ENCODE results near the gene ANGPTL7. TPM values are rescaled to one million over a fixed set of nuclear protein-coding genes. Genes with fewer than 3 reads are reported as not detected.
"Not testable (repeated sequence)": the region's sequence is repeated elsewhere in the genome, so short reads cannot be mapped to it uniquely, and the experiment has no call there.

Gene ANGPTL7
- total RNA-seq, 2 experiments from 2014 or later, result not detected

DNA sequence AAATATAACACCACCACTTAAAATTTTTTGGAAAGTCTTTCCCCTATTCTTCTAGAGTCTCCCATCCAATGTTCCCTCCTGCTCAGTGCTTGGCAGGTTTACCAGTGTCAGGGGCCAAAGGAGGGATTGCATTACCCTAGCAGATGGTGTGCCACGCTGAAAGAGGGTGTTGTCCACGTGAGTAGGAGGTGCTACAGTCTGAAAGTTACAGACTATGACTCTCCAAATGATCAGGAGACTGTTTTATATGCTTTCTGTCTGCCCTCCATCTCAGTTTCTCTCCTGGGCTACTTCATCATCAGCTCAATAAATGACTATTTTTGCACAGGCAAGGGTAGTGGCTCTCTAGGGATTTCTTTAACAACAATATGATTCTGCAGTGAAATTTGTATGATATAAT, 31.3 kb upstream of the ANGPTL7 start:
- H3K9me3 ChIP-seq (ENCODE audit: control insufficient read depth in 1 of 2, insufficient read depth in 1 of 2, low read length in 2 of 2), result no peaks in the 10 kb centered on the region
- CTCF ChIA-PET, result no interaction called here
- Mint-ChIP-seq H3K9me3 (no peaks in the 10 kb centered on the region), H3K4me3 (no peak overlapping the region), H3K4me1 (ENCODE audit: low read depth) (peaks cover 5% of the 10 kb centered on the region), H3K36me3 (ENCODE audit: low read depth) (peaks cover 72% of the 10 kb centered on the region), H3K27me3 (no peaks in the 10 kb centered on the region), H3K27ac (no peak overlapping the region)
- ATAC-seq (ENCODE audit: poor library complexity), result no peak
- H3K4me3 ChIP-seq (ENCODE audit: low read length), result no peak overlapping the region
- intact Hi-C loops (cut with DNase I, micrococcal nuclease), result no loop called here
- no peak overlapping the region for H3K27ac ChIP-seq (ENCODE audit: low read depth in 1 of 2, low read length in 2 of 2)
- H3K36me3 ChIP-seq (ENCODE audit: insufficient read depth, low read length), result peaks cover 41% of the 10 kb centered on the region
- H3K4me1 ChIP-seq (ENCODE audit: insufficient read depth, low read length), result no peaks in the 10 kb centered on the region
- H3K27me3 ChIP-seq (ENCODE audit: control insufficient read depth in 1 of 2, insufficient read depth in 2 of 2, low read length in 2 of 2), result no peaks in the 10 kb centered on the region
- TF ChIP-seq, protein P1, sequence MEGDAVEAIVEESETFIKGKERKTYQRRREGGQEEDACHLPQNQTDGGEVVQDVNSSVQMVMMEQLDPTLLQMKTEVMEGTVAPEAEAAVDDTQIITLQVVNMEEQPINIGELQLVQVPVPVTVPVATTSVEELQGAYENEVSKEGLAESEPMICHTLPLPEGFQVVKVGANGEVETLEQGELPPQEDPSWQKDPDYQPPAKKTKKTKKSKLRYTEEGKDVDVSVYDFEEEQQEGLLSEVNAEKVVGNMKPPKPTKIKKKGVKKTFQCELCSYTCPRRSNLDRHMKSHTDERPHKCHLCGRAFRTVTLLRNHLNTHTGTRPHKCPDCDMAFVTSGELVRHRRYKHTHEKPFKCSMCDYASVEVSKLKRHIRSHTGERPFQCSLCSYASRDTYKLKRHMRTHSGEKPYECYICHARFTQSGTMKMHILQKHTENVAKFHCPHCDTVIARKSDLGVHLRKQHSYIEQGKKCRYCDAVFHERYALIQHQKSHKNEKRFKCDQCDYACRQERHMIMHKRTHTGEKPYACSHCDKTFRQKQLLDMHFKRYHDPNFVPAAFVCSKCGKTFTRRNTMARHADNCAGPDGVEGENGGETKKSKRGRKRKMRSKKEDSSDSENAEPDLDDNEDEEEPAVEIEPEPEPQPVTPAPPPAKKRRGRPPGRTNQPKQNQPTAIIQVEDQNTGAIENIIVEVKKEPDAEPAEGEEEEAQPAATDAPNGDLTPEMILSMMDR (IDR thresholded peaks at IDR 0.05), result no peak
- POLR2A ChIA-PET, result no interaction called here
- DNase-seq, result no peak

DNA sequence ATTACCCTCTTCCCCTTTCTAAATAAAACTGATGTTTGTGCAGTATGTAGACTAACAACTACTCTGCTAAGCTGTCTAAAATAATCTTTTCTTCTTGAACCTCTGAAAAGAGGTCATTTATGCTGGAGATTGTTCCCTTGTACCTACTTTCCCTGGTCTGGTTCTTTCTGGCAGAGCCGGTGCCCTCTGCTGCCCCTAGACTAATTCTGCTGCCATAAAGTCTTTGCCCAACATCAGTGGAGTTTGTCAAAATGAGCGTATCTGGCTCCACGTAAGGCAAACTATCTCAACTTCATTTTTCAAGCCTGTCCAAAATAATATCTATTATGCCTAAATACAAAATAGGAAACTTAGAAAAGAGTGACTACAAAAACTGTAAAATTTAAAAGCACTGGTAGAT, 30.9 kb upstream of the ANGPTL7 start:
- Histone ChIP-seq H3K4me1 (ENCODE audit: insufficient read depth, low read length) (no peaks in the 10 kb centered on the region), H3K27me3 (ENCODE audit: control insufficient read depth in 1 of 2, insufficient read depth in 2 of 2, low read length in 2 of 2) (no peaks in the 10 kb centered on the region), H3K9me3 (ENCODE audit: control insufficient read depth in 1 of 2, insufficient read depth in 1 of 2, low read length in 2 of 2) (no peaks in the 10 kb centered on the region), H3K4me3 (ENCODE audit: low read length) (no peak overlapping the region), H3K36me3 (ENCODE audit: insufficient read depth, low read length) (peaks cover 37% of the 10 kb centered on the region), H3K27ac (ENCODE audit: low read depth in 1 of 2, low read length in 2 of 2) (no peak overlapping the region)
- peaks cover 72% of the 10 kb centered on the region for H3K36me3 Mint-ChIP-seq (ENCODE audit: low read depth)
- DNase-seq (no peak), ATAC-seq (ENCODE audit: poor library complexity) (no peak)
- H3K4me1 Mint-ChIP-seq (ENCODE audit: low read depth), result peaks cover 5% of the 10 kb centered on the region
- intact Hi-C loops (cut with DNase I, micrococcal nuclease), result no loop called here
- ChIA-PET POLR2A (no interaction called here), CTCF (no interaction called here)
- no peaks in the 10 kb centered on the region for H3K27me3 Mint-ChIP-seq
- TF ChIP-seq, protein P1 (IDR thresholded peaks at IDR 0.05), result no peak
- no peaks in the 10 kb centered on the region for H3K9me3 Mint-ChIP-seq
- no peak overlapping the region for H3K27ac Mint-ChIP-seq
- no peak overlapping the region for H3K4me3 Mint-ChIP-seq

DNA sequence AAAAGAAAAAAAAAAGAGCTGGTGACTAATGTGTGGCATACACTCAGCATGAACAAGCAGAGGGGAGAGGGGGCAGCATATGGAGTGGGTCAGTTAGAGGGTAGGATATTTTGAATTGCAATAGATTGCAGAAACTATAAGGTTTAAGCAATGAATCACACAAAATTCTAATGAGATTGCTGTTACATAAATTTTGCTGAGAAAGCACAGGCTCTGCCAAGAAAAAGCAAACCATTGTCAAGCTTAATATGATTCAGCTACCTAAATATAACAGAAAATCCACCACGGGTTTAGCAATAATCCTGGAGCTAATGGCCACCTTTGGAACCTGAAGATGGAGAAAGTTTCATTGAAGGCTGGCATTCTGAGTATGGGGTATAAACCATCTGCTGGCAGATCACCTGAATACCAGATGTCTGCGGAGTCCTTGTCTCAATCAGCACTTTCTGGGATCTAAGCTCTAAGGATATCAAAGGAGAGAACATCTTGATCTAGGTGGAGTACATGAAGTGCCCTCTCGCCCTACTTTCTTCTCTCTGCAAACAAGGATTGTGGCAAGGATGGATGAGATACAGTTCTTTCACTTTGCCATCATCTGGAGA, 30.3 kb upstream of the ANGPTL7 start:
- peaks cover 74% of the 10 kb centered on the region for H3K36me3 Mint-ChIP-seq (ENCODE audit: low read depth)
- TF ChIP-seq, protein P1 (IDR thresholded peaks at IDR 0.05), result no peak
- CTCF ChIA-PET, result no interaction called here
- no peaks in the 10 kb centered on the region for H3K27me3 Mint-ChIP-seq
- POLR2A ChIA-PET, result no interaction called here
- Histone ChIP-seq H3K4me1 (ENCODE audit: insufficient read depth, low read length) (no peaks in the 10 kb centered on the region), H3K27me3 (ENCODE audit: control insufficient read depth in 1 of 2, insufficient read depth in 2 of 2, low read length in 2 of 2) (no peaks in the 10 kb centered on the region), H3K36me3 (ENCODE audit: insufficient read depth, low read length) (peaks cover 32% of the 10 kb centered on the region), H3K27ac (ENCODE audit: low read depth in 1 of 2, low read length in 2 of 2) (no peak overlapping the region), H3K4me3 (ENCODE audit: low read length) (no peak overlapping the region), H3K9me3 (ENCODE audit: control insufficient read depth in 1 of 2, insufficient read depth in 1 of 2, low read length in 2 of 2) (no peaks in the 10 kb centered on the region)
- no peak overlapping the region for H3K4me3 Mint-ChIP-seq
- intact Hi-C loops (cut with DNase I, micrococcal nuclease), result no loop called here
- DNase-seq (no peak), ATAC-seq (ENCODE audit: poor library complexity) (no peak)
- H3K4me1 Mint-ChIP-seq (ENCODE audit: low read depth), result peaks cover 5% of the 10 kb centered on the region
- H3K27ac Mint-ChIP-seq, result no peak overlapping the region
- H3K9me3 Mint-ChIP-seq, result no peaks in the 10 kb centered on the region

DNA sequence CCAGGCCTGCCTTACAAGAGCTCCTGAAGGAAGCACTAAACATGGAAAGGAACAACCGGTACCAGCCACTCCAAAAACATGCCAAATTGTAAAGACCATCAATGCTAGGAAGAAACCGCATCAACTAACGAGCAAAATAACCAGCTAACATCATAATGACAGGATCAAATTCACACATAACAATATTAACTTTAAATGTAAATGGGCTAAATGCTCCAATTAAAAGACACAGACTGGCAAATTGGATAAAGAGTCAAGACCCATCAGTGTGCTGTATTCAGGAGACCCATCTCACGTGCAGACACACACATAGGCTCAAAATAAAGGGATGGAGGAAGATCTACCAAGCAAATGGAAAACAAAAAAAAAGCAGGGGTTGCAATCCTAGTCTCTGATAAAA, 26.4 kb upstream of the ANGPTL7 start:
- H3K4me1 Mint-ChIP-seq (ENCODE audit: low read depth); H3K9me3 ChIP-seq (ENCODE audit: control insufficient read depth in 1 of 2, insufficient read depth in 1 of 2, low read length in 2 of 2); H3K4me1 ChIP-seq (ENCODE audit: insufficient read depth, low read length); H3K27me3 Mint-ChIP-seq; H3K4me3 Mint-ChIP-seq; H3K9me3 Mint-ChIP-seq; DNase-seq; H3K4me3 ChIP-seq (ENCODE audit: low read length); CTCF ChIA-PET; POLR2A ChIA-PET; H3K27ac Mint-ChIP-seq; ATAC-seq (ENCODE audit: poor library complexity); H3K27ac ChIP-seq (ENCODE audit: low read depth in 1 of 2, low read length in 2 of 2); H3K27me3 ChIP-seq (ENCODE audit: control insufficient read depth in 1 of 2, insufficient read depth in 2 of 2, low read length in 2 of 2); intact Hi-C loops (cut with DNase I, micrococcal nuclease): not testable (repeated sequence)
- H3K36me3 Mint-ChIP-seq (ENCODE audit: low read depth), result peaks cover 72% of the 10 kb centered on the region
- peaks cover 13% of the 10 kb centered on the region for H3K36me3 ChIP-seq (ENCODE audit: insufficient read depth, low read length)

- H3K27me3 Mint-ChIP-seq; H3K4me1 ChIP-seq (ENCODE audit: insufficient read depth, low read length); CTCF ChIA-PET; H3K9me3 ChIP-seq (ENCODE audit: control insufficient read depth in 1 of 2, insufficient read depth in 1 of 2, low read length in 2 of 2); ATAC-seq (ENCODE audit: poor library complexity); POLR2A ChIA-PET; H3K9me3 Mint-ChIP-seq; intact Hi-C loops (cut with DNase I, micrococcal nuclease); H3K27ac Mint-ChIP-seq; H3K27ac ChIP-seq (ENCODE audit: low read depth in 1 of 2, low read length in 2 of 2); H3K4me3 Mint-ChIP-seq; DNase-seq; H3K4me1 Mint-ChIP-seq (ENCODE audit: low read depth); H3K27me3 ChIP-seq (ENCODE audit: control insufficient read depth in 1 of 2, insufficient read depth in 2 of 2, low read length in 2 of 2); H3K4me3 ChIP-seq (ENCODE audit: low read length): not testable (repeated sequence)
- peaks cover 14% of the 10 kb centered on the region for H3K36me3 ChIP-seq (ENCODE audit: insufficient read depth, low read length)
- H3K36me3 Mint-ChIP-seq (ENCODE audit: low read depth), result peaks cover 75% of the 10 kb centered on the region
Measured at GRCh38 chr1:11166744-11167143, 22.4 kb upstream of the ANGPTL7 start.

Measured in CD4-positive, alpha-beta T cell (primary cell).